ENCODE data around the gene LRRN3.

- no peak for TF ChIP-seq POLR2AphosphoS5 (IDR thresholded peaks at IDR 0.05)
- no peak for TF ChIP-seq CTCF (IDR thresholded peaks at IDR 0.05)
- no peak for TF ChIP-seq EP300 (IDR thresholded peaks at IDR 0.05)
- no peak for TF ChIP-seq POLR2A (IDR thresholded peaks at IDR 0.05)
Measured at GRCh38 chr7:111083413-111083812, 7.5 kb upstream of the LRRN3 start.

Data from upper lobe of left lung (tissue), 4 donors.